ENCODE results near the gene INTS11. TPM values are rescaled to one million over a fixed set of nuclear protein-coding genes. Genes with fewer than 3 reads are reported as not detected.

INTS11 gene
- total and polyA plus RNA-seq, 9 of the 15 experiments (the other 6 are each of a cell fraction or from before 2014, with no cell fraction given), result 3.6 to 183 (median 110) TPM

- peak; percentile 43 for TF ChIP-seq CTCFL (IDR thresholded peaks at IDR 0.05; ENCODE audit: borderline replicate concordance, insufficient read depth, low read depth, low read length, poor library complexity, severe bottlenecking)
- TF ChIP-seq KDM1A (IDR thresholded peaks at IDR 0.05), result peak in 1 of 2 experiments; percentile 41; a peak in 1 of 4 replicates
- no peak for TF ChIP-seq ZNF780A (CRISPR knock-in tag; IDR thresholded peaks at IDR 0.05)
- no peak for TF ChIP-seq DEAF1 (CRISPR knock-in tag; IDR thresholded peaks at IDR 0.05)
- TF ChIP-seq TFAP4 (CRISPR knock-in tag; IDR thresholded peaks at IDR 0.05; ENCODE audit: borderline replicate concordance), result peak; percentile 31; the same call in 1 of the 2 replicates
- no peak for TF ChIP-seq MCM2 (IDR thresholded peaks at IDR 0.05; ENCODE audit: low read depth)
- TF ChIP-seq SMC3 (conservative IDR thresholded peaks at IDR 0.05; ENCODE audit: insufficient read depth, low read depth, low read length), result peak; percentile 19; the same call in 1 of the 2 replicates
- TF ChIP-seq SREBF2 (CRISPR knock-in tag; IDR thresholded peaks at IDR 0.05), result no peak
- TF ChIP-seq USF1 (CRISPR knock-in tag; IDR thresholded peaks at IDR 0.05), result peak; percentile 21; the same call in 1 of the 2 replicates
- TF ChIP-seq ZNF24 (IDR thresholded peaks at IDR 0.05), result peak; percentile 66; the same call in 1 of the 2 replicates
- TF ChIP-seq ZNF507 (tag; conservative IDR thresholded peaks at IDR 0.05), result no peak
- no peak for TF ChIP-seq MED1 (CRISPR knock-in tag; IDR thresholded peaks at IDR 0.05; ENCODE audit: borderline replicate concordance)
- TF ChIP-seq RFX7 (CRISPR knock-in tag; IDR thresholded peaks at IDR 0.05), result no peak
- TF ChIP-seq ARID3B (CRISPR knock-in tag; IDR thresholded peaks at IDR 0.05; ENCODE audit: borderline replicate concordance), result no peak
- TF ChIP-seq POLR2AphosphoS2 (IDR thresholded peaks at IDR 0.05; ENCODE audit: low read length), result no peak
- TF ChIP-seq MECOM (CRISPR knock-in tag; IDR thresholded peaks at IDR 0.05), result no peak
- TF ChIP-seq RCOR1 (IDR thresholded peaks at IDR 0.05; ENCODE audit: borderline replicate concordance in 1 of 2, low read depth in 2 of 2, low read length in 2 of 2), result no peak
- no peak for TF ChIP-seq HDAC3 (IDR thresholded peaks at IDR 0.05; ENCODE audit: borderline replicate concordance, partially characterized antibody)
- TF ChIP-seq SNAPC5 (CRISPR knock-in tag; IDR thresholded peaks at IDR 0.05), result no peak
- no peak for TF ChIP-seq ZNF224 (CRISPR knock-in tag; IDR thresholded peaks at IDR 0.05)
- TF ChIP-seq ARID1B (IDR thresholded peaks at IDR 0.05), result peak; percentile 55
Measured at GRCh38 chr1:1344655-1345361, 20.3 kb upstream of the INTS11 start (continued).

All from K562 (cell line).